Liver (tissue), 2 donors: ENCODE measurements around the gene LHPP.

Source experiments
- TF ChIP-seq, protein P1 (sequence below): fragments of 150-350 bp; IDR thresholded peaks from 2 replicates; pipeline ENCODE4 v1.5.1; 2017; ENCODE audit warnings: improper control_type of control experiment, low read depth, low read length; ENCODE audit not compliant: missing input control
- TF ChIP-seq, protein P2 (sequence below): IDR thresholded peaks from 2 replicates; pipeline ENCODE4 v1.6.1; 2016; ENCODE audit warnings: antibody characterized with exemption
- donor health status: healthy.

DNA sequence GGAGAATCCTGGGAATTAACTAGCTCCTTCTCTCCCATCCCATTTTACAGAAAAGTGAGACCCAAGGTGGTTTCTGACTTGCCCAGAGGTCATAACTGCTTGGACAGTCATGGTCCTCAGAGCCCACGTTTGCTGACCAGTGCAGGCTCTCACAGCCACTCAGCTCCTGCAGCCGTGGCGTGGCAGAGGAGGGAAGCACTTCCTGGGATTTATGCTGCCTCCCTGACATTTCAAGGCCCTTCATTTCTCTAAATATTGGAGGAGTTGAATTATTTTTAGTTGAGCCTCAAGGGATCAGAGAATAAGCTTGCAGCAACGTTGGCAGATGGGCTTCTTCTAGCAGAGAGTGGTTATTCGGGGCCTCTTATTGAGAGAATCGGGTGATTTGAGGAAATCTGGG is 77.1 kb downstream of the LHPP start:
- TF ChIP-seq, protein P1, sequence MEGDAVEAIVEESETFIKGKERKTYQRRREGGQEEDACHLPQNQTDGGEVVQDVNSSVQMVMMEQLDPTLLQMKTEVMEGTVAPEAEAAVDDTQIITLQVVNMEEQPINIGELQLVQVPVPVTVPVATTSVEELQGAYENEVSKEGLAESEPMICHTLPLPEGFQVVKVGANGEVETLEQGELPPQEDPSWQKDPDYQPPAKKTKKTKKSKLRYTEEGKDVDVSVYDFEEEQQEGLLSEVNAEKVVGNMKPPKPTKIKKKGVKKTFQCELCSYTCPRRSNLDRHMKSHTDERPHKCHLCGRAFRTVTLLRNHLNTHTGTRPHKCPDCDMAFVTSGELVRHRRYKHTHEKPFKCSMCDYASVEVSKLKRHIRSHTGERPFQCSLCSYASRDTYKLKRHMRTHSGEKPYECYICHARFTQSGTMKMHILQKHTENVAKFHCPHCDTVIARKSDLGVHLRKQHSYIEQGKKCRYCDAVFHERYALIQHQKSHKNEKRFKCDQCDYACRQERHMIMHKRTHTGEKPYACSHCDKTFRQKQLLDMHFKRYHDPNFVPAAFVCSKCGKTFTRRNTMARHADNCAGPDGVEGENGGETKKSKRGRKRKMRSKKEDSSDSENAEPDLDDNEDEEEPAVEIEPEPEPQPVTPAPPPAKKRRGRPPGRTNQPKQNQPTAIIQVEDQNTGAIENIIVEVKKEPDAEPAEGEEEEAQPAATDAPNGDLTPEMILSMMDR = no peak
- TF ChIP-seq, protein P2, sequence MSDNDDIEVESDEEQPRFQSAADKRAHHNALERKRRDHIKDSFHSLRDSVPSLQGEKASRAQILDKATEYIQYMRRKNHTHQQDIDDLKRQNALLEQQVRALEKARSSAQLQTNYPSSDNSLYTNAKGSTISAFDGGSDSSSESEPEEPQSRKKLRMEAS = no peak
